ENCODE measurements around the gene KCNAB1.
"Not testable (repeated sequence)": the region's sequence is repeated elsewhere in the genome, so short reads cannot be mapped to it uniquely, and the experiment has no call there.

DNA sequence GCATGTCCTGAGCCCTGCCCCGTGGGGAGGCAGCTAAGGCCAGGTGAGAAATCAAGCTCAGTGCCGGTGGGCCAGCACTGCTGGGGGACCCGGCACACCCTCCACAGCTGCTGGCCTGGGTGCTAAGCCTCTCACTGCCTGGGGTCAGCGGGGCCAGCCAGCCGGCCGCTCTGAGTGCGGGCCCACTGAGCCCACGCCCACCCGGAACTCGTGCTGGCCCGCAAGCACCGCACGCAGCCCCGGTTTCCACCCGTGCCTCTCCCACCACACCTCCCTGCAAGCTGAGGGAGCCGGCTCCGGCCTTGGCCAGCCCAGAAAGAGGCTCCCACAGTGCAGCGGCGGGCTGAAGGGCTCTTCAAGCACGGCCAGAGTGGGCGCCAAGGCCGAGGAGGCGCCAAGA, 103.7 kb downstream of the KCNAB1 start:
- TF ChIP-seq CTCF (conservative IDR thresholded peaks at IDR 0.05); EZH2 (IDR thresholded peaks at IDR 0.05; ENCODE audit: low read depth): not testable (repeated sequence)

All from PC-9 (cell line).